Mammary epithelial cell (primary cell): ENCODE data around the gene FILIP1.

Source experiments
- CTCF ChIP-seq, 2 donors: IDR thresholded peaks in 1 of 2; conservative IDR thresholded peaks in 1 of 2; 2 replicates each; pipeline ENCODE4 v1.5.1; 2011 to 2012; ENCODE audit warnings: inconsistent platforms in 2 of 2, low read length in 2 of 2, mild to moderate bottlenecking in 2 of 2, control low read depth in 1 of 2, low read depth in 1 of 2; ENCODE audit not compliant: insufficient read depth in 1 of 2; ENCODE audit errors: extremely low read depth in 1 of 2
- EZH2 ChIP-seq: IDR thresholded peaks from 2 replicates; pipeline ENCODE4 v1.6.1; 2012; ENCODE audit warnings: low read length, inconsistent platforms, borderline replicate concordance

- TF ChIP-seq CTCF (conservative IDR thresholded peaks at IDR 0.05 in 1 of 2, IDR thresholded peaks at IDR 0.05 in 1 of 2; ENCODE audit: extremely low read depth in 1 of 2, insufficient read depth in 1 of 2, low read depth in 1 of 2, low read length in 2 of 2) (no peak), EZH2 (no peak)
Observed at GRCh38 chr6:75415804-75416203, 77.8 kb downstream of the FILIP1 start.
